ENCODE data around the gene CDK13. TPM values are rescaled to one million over a fixed set of nuclear protein-coding genes. Genes with fewer than 3 reads are reported as not detected.

The CDK13 gene
- total RNA-seq: 10 to 100 TPM; 21.0 to 25.5 (median 22.6) TPM
- 10 to 100 TPM; 10.9 to 17.1 (median 12.1) TPM for polyA plus RNA-seq
- long read RNA-seq, donor 1, full-length matches to known transcripts: 21 of 28 reads
- long read RNA-seq, donor 1, partial matches to known transcripts: 7 of 28 reads
- long read RNA-seq, donor 1, other reads (novel, unspliced or antisense): 0 of 28 reads
- long read RNA-seq, donor 2, full-length matches to known transcripts: 25 of 41 reads
- long read RNA-seq, donor 2, partial matches to known transcripts: 13 of 41 reads
- long read RNA-seq, donor 2, other reads (novel, unspliced or antisense): 3 of 41 reads

GRCh38 chr7:39949971-39950472, at the start of gene CDK13:
CDK13 (plus strand) TSS chr7:39950256; CDS start chr7:39950642, 386 bp downstream.
- peak within 1 kb of the TSS; percentile 95 for H3K4me3 ChIP-seq
- 0 to 1% (median 0%) methylated on average over 38 to 59 of the region's 59 CpGs for WGBS, 3 donors
- no peaks in the 10 kb centered on the region for H3K36me3 ChIP-seq (ENCODE audit: insufficient read depth in 1 of 2, low read depth in 1 of 2)
- H3K4me1 ChIP-seq: peaks cover 29% of the 10 kb centered on the region
- no peaks in the 10 kb centered on the region for H3K27me3 ChIP-seq (ENCODE audit: insufficient read depth in 3 of 3, low read length in 2 of 3)
- intact Hi-C loops (cut with DNase I): loop anchor here (2.0 to 10.0 kb wide), 7 partner anchors 53 to 325 kb away; partner anchors contain the start of genes MPLKIP (in 1 of the 2), RALA (in 1 of the 2) and SUGCT (in 1 of the 2)
- TF ChIP-seq CTCF (IDR thresholded peaks at IDR 0.05): no peak
- ATAC-seq: peak; percentile 60 to 69 (median 64)
- H3K27ac ChIP-seq: peak within 1 kb of the TSS; percentile 96
- no peaks in the 10 kb centered on the region for H3K9me3 ChIP-seq
- DNase-seq: peak; percentile 77 to 90

GRCh38 chr7:39904077-39904486, 46.0 kb upstream of the CDK13 start:
- DNase-seq (no peak), ATAC-seq (peak; percentile 48 to 95 (median 90))
- Histone ChIP-seq H3K9me3 (peaks cover 8% of the 10 kb centered on the region), H3K36me3 (ENCODE audit: insufficient read depth in 1 of 2, low read depth in 1 of 2) (no peaks in the 10 kb centered on the region), H3K4me3 (no peak overlapping the region), H3K27ac (peak overlapping the region; percentile 50), H3K4me1 (peaks cover 4% of the 10 kb centered on the region), H3K27me3 (ENCODE audit: insufficient read depth in 3 of 3, low read length in 2 of 3) (no peaks in the 10 kb centered on the region)
- intact Hi-C loops (cut with DNase I): no loop called here
- WGBS, 3 donors: 35 to 57% (median 39%) methylated on average over 2 of the region's 2 CpGs
- no peak for TF ChIP-seq CTCF (IDR thresholded peaks at IDR 0.05)

GRCh38 chr7:39908141-39908540, 41.9 kb upstream of the CDK13 start:
- intact Hi-C loops (cut with DNase I): no loop called here
- no peak for ATAC-seq
- H3K27me3 ChIP-seq (ENCODE audit: insufficient read depth in 3 of 3, low read length in 2 of 3): no peaks in the 10 kb centered on the region
- H3K36me3 ChIP-seq (ENCODE audit: insufficient read depth in 1 of 2, low read depth in 1 of 2): no peaks in the 10 kb centered on the region
- peaks cover 15% of the 10 kb centered on the region for H3K9me3 ChIP-seq
- H3K27ac ChIP-seq: no peak overlapping the region
- H3K4me3 ChIP-seq: no peak overlapping the region
- peaks cover 7% of the 10 kb centered on the region for H3K4me1 ChIP-seq
- no peak for DNase-seq
- no peak for TF ChIP-seq CTCF (IDR thresholded peaks at IDR 0.05)
- WGBS, 3 donors: 97 to 99% (median 97%) methylated on average over 4 of the region's 4 CpGs

GRCh38 chr7:39908973-39909372, 41.1 kb upstream of the CDK13 start:
- 85 to 88% (median 86%) methylated on average over 4 of the region's 4 CpGs for WGBS, 3 donors
- DNase-seq: no peak
- Histone ChIP-seq H3K4me1 (peaks cover 7% of the 10 kb centered on the region), H3K9me3 (peaks cover 15% of the 10 kb centered on the region), H3K27ac (no peak overlapping the region), H3K36me3 (ENCODE audit: insufficient read depth in 1 of 2, low read depth in 1 of 2) (no peaks in the 10 kb centered on the region), H3K27me3 (ENCODE audit: insufficient read depth in 3 of 3, low read length in 2 of 3) (no peaks in the 10 kb centered on the region), H3K4me3 (no peak overlapping the region)
- no peak for TF ChIP-seq CTCF (IDR thresholded peaks at IDR 0.05)
- intact Hi-C loops (cut with DNase I): no loop called here
- no peak for ATAC-seq
